Middle frontal gyrus (tissue), 1 donor: ENCODE results near the gene TXNL4B.
A peak's percentile ranks its signal among the peaks of the same experiment; 100 is the strongest.
"Not testable (repeated sequence)": the region's sequence is repeated elsewhere in the genome, so short reads cannot be mapped to it uniquely, and the experiment has no call there.

Source experiments
- DNase-seq: peaks from one replicate; pipeline ENCODE4 v3.0.0-alpha.2; 2015; ENCODE audit warnings: low spot score; ENCODE audit errors: extremely low spot score

Gene TXNL4B

GRCh38 chr16:72073560-72074230, 19.7 kb downstream of the TXNL4B start:
- no peak for DNase-seq

DNA sequence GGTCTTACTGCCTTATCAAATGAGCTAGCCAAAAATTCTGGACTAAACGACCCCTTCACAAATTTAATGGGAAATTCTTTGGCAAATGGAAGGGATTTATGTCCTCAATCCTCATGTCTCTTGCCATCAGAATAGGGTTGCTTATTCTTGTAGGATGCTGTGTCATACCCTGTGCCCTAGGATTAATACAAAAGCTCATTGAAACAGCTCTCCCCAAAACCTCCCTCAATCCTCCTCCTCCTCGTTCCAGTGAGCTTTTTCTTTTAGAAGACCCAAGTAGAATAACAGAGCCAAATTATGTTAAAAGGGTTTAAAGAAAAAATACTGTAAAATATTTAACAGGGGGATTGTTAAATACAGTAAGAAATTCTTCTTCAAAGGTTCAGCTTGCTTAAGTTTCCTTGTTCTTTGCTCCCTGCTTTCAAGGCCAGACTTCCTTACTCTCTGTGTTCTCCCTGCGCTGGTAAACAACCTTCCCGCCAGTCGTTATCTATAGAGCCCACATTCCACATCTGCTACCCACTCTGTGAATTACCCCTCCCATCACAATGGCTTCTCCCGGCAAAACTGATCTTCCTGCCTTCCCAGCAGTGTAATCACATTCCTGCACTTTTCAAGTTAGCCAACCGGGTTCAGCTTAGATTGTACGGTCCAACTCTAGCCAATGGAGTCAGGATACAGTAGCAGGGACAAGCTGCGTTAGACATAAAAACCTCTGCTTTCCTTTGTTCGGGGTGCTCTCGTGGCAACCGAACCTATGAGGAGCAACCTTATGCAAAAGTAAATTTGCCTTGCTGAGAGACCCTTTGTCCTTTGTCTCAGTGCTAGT, 20.7 kb downstream of the TXNL4B start:
- DNase-seq: no peak

GRCh38 chr16:72068930-72069329, 24.5 kb downstream of the TXNL4B start:
- DNase-seq: no peak

GRCh38 chr16:72066747-72067146, 26.7 kb downstream of the TXNL4B start:
- DNase-seq: peak; percentile 8

DNA sequence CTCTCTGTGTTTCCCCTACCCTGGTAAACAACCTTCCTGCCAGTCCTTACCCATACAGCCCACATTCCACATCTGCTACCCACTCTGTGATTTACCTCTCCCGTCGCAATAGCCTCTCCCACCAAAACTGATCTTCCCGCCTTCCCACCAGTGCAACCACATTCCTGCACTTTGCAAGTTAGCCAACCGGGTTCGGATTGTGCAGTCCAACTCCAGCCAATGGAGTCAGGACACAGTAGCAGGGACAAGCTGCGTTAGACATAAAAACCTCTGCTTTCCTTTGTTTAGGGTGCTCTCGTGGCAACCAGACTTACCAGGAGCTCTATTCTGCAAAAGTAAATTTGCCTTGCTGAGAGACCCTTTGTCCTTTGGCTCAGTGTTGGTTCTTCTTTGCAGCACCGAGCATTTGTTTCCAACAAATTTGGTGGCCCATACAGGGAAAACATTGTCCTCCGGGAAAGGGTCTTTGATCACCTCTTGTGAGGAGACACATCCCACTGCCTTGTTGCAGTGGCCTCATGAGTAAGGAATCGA, 29.0 kb downstream of the TXNL4B start:
- no peak for DNase-seq

- no peak for DNase-seq
These were observed 31.9 kb downstream of the TXNL4B start for GRCh38 chr16:72061564-72061963.

- DNase-seq: no peak
These were observed 33.0 kb downstream of the TXNL4B start for GRCh38 chr16:72060405-72060804.

DNA sequence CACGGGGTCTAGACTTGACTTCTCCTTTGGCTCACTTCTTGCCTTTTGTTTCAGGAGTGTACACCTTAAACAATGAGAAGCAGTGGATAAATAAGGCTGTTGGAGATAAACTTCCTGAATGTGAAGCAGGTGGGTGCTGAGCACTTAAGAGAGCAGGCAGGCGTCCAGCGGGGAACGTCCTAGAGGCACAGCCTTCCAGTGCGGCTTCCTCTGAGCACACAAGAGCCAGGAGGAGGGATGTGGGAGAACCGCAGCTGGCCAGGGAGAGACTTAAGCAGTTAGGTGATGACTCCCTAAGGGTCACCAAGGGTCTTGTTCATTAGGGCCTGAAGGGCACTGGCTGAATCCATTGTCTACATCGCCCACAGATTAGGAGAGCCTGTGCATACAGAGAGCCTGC, 34.4 kb downstream of the TXNL4B start:
- DNase-seq: not testable (repeated sequence)

DNA sequence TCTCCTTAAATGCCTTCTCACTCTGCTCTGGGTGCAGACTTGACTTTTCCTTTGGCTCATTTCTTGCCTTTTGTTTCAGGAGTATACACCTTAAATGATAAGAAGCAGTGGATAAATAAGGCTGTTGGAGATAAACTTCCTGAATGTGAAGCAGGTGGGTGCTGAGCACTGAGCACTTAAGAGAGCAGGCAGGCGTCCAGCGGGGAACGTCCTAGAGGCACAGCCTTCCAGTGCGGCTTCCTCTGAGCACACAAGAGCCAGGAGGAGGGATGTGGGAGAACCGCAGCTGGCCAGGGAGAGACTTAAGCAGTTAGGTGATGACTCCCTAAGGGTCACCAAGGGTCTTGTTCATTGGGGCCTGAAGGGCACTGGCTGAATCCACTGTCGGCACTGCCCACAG, 36.1 kb downstream of the TXNL4B start:
- DNase-seq: not testable (repeated sequence)

DNA sequence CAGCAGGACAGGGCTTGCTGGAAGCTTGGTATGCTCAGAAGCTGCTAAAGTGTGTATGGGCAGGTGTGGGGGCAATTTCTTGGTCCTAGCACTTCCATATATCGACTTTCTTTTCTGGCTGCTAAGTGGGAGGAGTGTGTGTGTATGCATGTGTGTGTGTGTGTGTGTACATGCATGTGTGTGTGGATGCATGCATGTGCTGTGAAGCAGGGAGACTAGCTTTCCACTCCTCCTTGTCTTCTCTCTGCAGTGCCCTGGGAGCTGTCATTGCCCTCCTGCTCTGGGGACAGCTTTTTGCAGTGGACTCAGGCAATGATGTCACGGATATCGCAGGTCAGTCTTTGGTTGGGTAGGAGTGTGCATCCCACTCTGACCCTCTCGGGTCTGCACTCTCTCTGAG, 37.5 kb downstream of the TXNL4B start:
- no peak for DNase-seq

GRCh38 chr16:72054254-72054847, 39.1 kb downstream of the TXNL4B start, which contains the start of gene HP:
HP (plus strand) TSS chr16:72054505; CDS start chr16:72054653, 148 bp downstream.
- not testable (repeated sequence) for DNase-seq

DNA sequence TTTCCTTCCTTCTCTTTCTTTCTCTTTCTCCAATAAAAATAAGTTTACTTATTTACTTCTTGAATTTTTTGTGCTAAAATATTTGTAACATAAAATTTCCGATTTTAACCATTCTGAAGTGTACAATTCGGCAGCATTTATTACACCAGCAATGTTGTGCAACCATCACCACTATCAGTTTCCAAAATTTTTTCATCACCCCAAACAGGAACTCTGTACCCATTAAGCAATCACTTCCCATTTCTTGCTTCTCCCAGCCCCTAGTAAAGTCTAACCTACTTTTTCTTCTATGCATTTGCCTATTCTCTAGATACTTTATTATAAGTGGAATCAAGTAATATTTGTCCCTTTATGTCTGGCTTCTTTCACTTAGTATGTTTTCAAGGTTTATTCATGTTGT, 41.6 kb downstream of the TXNL4B start:
- no peak for DNase-seq

- no peak for DNase-seq
These were observed 42.5 kb downstream of the TXNL4B start for GRCh38 chr16:72050769-72051464.

DNA sequence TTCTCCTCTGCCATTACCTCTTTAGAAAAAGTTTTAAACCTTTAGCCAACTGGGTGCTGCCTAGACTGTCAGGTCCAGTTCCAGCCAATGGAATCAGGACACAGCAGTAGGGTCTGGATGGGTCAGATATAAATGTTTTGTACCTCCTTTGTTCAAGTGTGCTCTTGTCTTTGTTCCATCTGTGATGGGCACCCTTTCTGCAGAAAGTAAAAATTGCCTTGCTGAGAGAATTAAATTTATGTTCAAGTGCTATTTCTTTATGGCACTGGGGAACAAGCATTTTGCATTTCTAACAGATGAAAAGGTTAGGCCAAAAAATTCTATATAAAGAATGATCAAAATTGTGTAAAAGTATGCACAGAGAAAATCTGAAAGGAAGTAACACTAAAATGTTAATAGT, 44.3 kb downstream of the TXNL4B start:
- DNase-seq: no peak

DNA sequence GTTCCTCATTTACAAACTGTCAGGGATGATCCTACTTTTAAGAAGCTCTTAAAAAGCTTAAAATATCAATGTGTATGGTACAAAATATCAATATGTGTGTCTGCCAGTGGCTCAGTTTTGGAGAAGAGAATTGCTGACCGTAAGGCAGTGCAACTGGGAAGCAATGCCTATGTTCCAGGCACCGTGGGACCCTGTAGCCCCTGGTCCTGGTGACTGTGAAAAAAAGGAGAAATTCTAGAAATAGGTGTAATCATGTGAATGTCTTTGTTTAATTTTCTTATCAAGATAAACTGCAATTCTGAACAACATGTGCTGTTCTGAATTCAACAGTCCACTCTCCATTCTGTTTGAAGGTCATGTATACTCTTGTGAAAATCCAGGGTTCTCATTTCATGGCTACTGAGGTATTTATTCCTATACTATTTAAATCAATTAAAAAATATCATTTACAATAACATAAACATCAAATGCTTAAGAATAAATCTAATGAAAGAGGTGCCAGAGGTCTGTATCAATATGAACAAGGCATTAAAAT, 48.5 kb downstream of the TXNL4B start:
- DNase-seq: no peak

- DNase-seq: no peak
These were observed 49.1 kb downstream of the TXNL4B start for GRCh38 chr16:72044296-72044695.

DNA sequence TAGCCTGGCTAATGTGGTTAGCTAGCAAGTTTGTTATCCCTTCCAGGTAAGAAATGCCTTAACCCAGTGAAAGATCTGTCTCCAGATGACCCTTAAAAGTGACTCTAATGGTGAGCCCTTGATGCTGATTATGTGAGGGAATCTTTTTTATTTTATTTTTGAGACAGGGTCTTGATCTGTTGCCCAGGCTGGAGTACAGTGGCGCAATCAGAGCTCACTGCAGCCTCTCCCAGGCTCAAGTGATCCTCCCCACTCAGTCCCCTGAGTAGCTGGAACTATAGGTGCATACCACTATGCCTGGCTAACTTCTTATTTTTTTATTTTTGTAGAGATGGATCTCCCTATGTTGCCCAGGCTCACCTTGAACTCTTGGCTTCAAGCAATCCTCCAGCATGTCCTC, 49.9 kb downstream of the TXNL4B start:
- DNase-seq: no peak

DNA sequence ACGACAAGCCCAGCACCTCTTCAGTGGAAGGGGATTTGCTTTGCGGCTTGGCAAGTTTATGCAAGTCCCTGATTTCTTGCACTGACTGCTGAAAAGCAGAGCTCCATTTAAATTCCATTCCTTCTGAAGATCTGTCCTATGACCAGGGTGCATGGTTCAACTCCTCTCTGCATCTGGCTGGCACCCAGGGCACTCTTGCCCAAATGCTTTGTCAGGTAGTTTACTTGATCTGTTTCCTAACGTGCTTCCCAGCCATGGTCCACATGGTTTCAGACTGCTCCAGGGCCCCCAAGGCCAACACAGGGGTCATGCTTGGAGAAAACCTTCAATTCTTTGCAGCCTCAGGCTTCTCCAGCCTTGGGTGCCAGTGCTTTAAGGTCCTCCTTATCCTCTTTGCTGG, 50.4 kb downstream of the TXNL4B start:
- DNase-seq: no peak

- no peak for DNase-seq
These were observed 51.2 kb downstream of the TXNL4B start for GRCh38 chr16:72042157-72042660.

DNA sequence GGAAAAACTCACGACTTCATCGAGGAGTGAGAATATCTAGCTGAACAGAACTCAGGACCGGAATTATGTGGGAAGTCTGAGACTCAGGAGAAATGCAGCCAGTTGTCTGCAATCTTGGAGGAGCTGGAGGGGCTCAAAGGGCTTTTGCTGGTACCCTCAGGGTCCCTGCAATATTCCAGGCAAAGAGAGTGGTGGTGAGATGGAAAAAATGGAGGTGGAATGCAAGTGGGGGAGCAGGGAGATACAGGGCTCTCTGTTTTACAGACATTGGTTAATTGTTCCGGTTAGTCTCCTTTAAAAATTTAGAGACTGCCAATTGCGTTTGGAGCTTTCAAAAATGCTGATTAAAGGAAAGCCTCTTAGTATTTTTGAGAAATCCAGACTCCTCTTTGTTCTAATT, 57.3 kb downstream of the TXNL4B start:
- DNase-seq: no peak
